Measurements from ENCODE around the gene CD74. TPM values are rescaled to one million over a fixed set of nuclear protein-coding genes. Genes with fewer than 3 reads are reported as not detected.

Gene CD74
- polyA plus RNA-seq, 2 of the 4 experiments (the other 2 are of a cell fraction): not detected

- no peak for TF ChIP-seq TFCP2L1 (CRISPR knock-in tag; IDR thresholded peaks at IDR 0.05)
- TF ChIP-seq KDM1A (IDR thresholded peaks at IDR 0.05; ENCODE audit: low read depth): no peak
- TF ChIP-seq FOSB (CRISPR knock-in tag; IDR thresholded peaks at IDR 0.05): no peak
- TF ChIP-seq CHD4 (IDR thresholded peaks at IDR 0.05; ENCODE audit: borderline replicate concordance): no peak
- TF ChIP-seq HOXA7 (CRISPR knock-in tag; IDR thresholded peaks at IDR 0.05): no peak
- no peak for TF ChIP-seq REST (IDR thresholded peaks at IDR 0.05)
- no peak for TF ChIP-seq ATOH8 (CRISPR knock-in tag; IDR thresholded peaks at IDR 0.05; ENCODE audit: low read depth)
- no peak for TF ChIP-seq KDM5A (IDR thresholded peaks at IDR 0.05)
- no peak for TF ChIP-seq HDAC2 (IDR thresholded peaks at IDR 0.05)
- TF ChIP-seq JUN (IDR thresholded peaks at IDR 0.05): no peak
- no peak for TF ChIP-seq ZNF302 (CRISPR knock-in tag; IDR thresholded peaks at IDR 0.05)
- no peak for TF ChIP-seq RNF2 (IDR thresholded peaks at IDR 0.05; ENCODE audit: borderline replicate concordance, low read depth)
- TF ChIP-seq SREBF2 (IDR thresholded peaks at IDR 0.05): no peak
- TF ChIP-seq HOXB13 (CRISPR knock-in tag; IDR thresholded peaks at IDR 0.05; ENCODE audit: low read depth): no peak
- TF ChIP-seq SMC3 (IDR thresholded peaks at IDR 0.05): no peak
- no peak for TF ChIP-seq RAD21 (conservative IDR thresholded peaks at IDR 0.05 in 1 of 2, IDR thresholded peaks at IDR 0.05 in 1 of 2)
- TF ChIP-seq CHD2 (IDR thresholded peaks at IDR 0.05; ENCODE audit: low read length, partially characterized antibody): no peak
- no peak for TF ChIP-seq FOXS1 (CRISPR knock-in tag; IDR thresholded peaks at IDR 0.05)
- no peak for TF ChIP-seq E2F6 (IDR thresholded peaks at IDR 0.05; ENCODE audit: borderline replicate concordance, low read depth)
- no peak for FAIRE-seq
- Histone ChIP-seq H3K4me1 (no peaks in the 10 kb centered on the region), H3K4me3 (no peak overlapping the region), H3K9me3 (no peaks in the 10 kb centered on the region), H3K4me2 (no peak overlapping the region), H3K27ac (no peak overlapping the region)
- no peak for ATAC-seq
- 77% methylated on average over 7 of the region's 7 CpGs for WGBS (ENCODE audit: missing lambda C conversion rate)
- ChIA-PET CTCF (interaction anchor here (1.5 to 2.1 kb wide), 3 partner anchors 19 to 267 kb away, joined by 3 to 6 read pairs (median 4); no protein-coding TSS in a partner anchor), POLR2A (no interaction called here)
- DNase-seq (ENCODE audit: low read depth in 1 of 2, low spot score in 1 of 2): no peak
These were observed 16.4 kb downstream of the CD74 start for GRCh38 chr5:150396267-150396666.

- ATAC-seq: no peak
- Histone ChIP-seq H3K4me1 (no peaks in the 10 kb centered on the region), H3K4me2 (no peak overlapping the region), H3K9me3 (no peaks in the 10 kb centered on the region), H3K27ac (no peak overlapping the region), H3K4me3 (no peak overlapping the region)
- no peak for DNase-seq (ENCODE audit: low read depth in 1 of 2, low spot score in 1 of 2)
- CTCF ChIA-PET: interaction anchor here (1.3 to 1.5 kb wide), 2 partner anchors 17 to 18 kb away, joined by 3 read pairs; no protein-coding TSS in a partner anchor
- POLR2A ChIA-PET: no interaction called here
- TF ChIP-seq EP300 (IDR thresholded peaks at IDR 0.05): no peak
- no peak for TF ChIP-seq FOSL2 (IDR thresholded peaks at IDR 0.05)
- TF ChIP-seq FOSL2 (CRISPR knock-in tag; IDR thresholded peaks at IDR 0.05): no peak
- no peak for TF ChIP-seq CEBPB (IDR thresholded peaks at IDR 0.05)
- no peak for TF ChIP-seq NR3C1 (IDR thresholded peaks at IDR 0.05)
- TF ChIP-seq MAX (IDR thresholded peaks at IDR 0.05): no peak
- no peak for TF ChIP-seq NPAS2 (CRISPR knock-in tag; IDR thresholded peaks at IDR 0.05; ENCODE audit: borderline replicate concordance)
- TF ChIP-seq RARB (CRISPR knock-in tag; IDR thresholded peaks at IDR 0.05): no peak
- no peak for TF ChIP-seq MYC (IDR thresholded peaks at IDR 0.05; ENCODE audit: borderline replicate concordance, low read length)
- no peak for TF ChIP-seq FOXS1 (CRISPR knock-in tag; IDR thresholded peaks at IDR 0.05)
- TF ChIP-seq SREBF2 (IDR thresholded peaks at IDR 0.05): no peak
- TF ChIP-seq ZC3H11A (IDR thresholded peaks at IDR 0.05): no peak
- TF ChIP-seq GATA3 (IDR thresholded peaks at IDR 0.05; ENCODE audit: borderline replicate concordance): no peak
- no peak for TF ChIP-seq PHF8 (IDR thresholded peaks at IDR 0.05; ENCODE audit: borderline replicate concordance, low read depth)
- no peak for TF ChIP-seq CHD2 (IDR thresholded peaks at IDR 0.05; ENCODE audit: low read length, partially characterized antibody)
- TF ChIP-seq TP53 (CRISPR knock-in tag; IDR thresholded peaks at IDR 0.05): no peak
- TF ChIP-seq ELK1 (IDR thresholded peaks at IDR 0.05; ENCODE audit: low read depth, low read length): no peak
- WGBS (ENCODE audit: missing lambda C conversion rate): 100% methylated on average over 2 of the region's 2 CpGs
- no peak for FAIRE-seq
These were observed 17.1 kb downstream of the CD74 start for GRCh38 chr5:150395688-150395975.

Data from A549 (cell line).